ENCODE results near the gene SIGLEC6.

The SIGLEC6 gene

GRCh38 chr19:51548213-51548651, 16.8 kb upstream of the SIGLEC6 start:
- TF ChIP-seq ZFX (IDR thresholded peaks at IDR 0.05) (no peak), CTCF (conservative IDR thresholded peaks at IDR 0.05) (no peak)
- H3K27ac ChIP-seq = no peak overlapping the region

DNA sequence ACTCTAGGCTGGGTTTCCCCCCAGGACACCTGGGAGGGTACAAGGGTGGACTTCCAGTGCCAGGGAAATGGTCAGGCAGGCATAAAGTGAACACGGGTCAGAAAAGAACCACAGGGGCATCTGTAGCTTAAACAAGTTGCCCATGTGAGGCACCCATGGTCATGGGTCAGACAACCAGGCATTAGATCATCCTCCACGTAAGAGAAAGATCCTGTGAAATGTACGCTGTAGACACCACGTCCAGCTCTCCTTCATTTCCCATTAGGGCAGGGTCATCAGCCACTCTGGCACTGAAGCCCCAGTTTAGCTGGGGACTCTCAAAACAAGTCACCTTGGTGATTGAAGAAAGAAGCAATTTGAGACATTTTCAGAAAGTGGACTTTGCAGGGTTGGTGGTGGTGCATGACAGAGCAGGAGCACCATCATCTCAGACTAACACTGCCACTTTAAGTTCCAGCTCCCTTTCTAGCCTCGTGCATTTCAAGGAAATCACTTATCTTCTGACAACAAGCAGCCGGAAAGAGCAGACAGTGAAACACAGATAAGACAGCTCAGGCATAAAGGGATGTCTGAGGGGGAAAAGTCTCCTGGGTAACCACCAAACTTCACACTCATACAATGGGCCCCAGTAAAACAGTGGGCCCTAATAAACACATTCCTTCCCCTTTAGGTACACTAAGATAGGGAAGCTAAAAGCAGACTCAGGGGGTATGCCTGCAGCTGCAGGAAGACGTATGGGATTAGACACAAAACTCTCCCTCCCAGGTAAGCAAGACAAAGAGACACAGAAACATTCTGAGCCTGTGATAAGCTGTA, 16.1 kb upstream of the SIGLEC6 start:
- no peak overlapping the region for H3K27ac ChIP-seq
- TF ChIP-seq CTCF (conservative IDR thresholded peaks at IDR 0.05) (no peak), ZFX (IDR thresholded peaks at IDR 0.05) (no peak)

- no peak overlapping the region for H3K27ac ChIP-seq
- TF ChIP-seq ZFX (IDR thresholded peaks at IDR 0.05) = no peak
- TF ChIP-seq CTCF (conservative IDR thresholded peaks at IDR 0.05) = no peak
Observed at GRCh38 chr19:51546650-51547396, 15.4 kb upstream of the SIGLEC6 start.

DNA sequence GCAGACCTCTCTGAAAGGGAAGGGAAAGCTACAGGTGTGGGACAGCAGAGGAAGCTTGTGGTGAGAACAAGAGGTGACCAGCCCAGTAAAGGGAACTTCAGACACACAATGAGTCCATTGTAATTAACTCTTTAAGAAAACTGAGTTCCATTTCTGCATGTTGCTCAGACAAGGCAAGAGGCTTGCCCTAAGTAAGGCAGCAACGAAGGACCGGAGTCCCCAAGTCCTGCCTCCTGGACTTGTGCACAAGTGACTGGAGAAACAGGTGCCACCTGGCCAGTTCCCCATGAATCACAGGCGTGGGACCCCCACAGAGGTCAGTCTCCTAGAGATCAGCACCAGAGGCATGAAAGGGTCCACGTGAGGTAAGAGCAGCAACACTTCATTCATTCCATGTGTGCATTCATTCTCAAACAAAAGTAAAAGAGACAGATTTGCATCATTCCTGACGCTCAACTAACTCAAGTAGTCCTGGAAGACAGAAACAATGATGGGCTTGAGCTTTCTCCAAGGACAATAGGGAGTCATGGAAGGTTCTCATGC, 14.7 kb upstream of the SIGLEC6 start:
- no peak for TF ChIP-seq ZFX (IDR thresholded peaks at IDR 0.05)
- TF ChIP-seq CTCF (conservative IDR thresholded peaks at IDR 0.05) = no peak
- no peak overlapping the region for H3K27ac ChIP-seq

- TF ChIP-seq ZFX (IDR thresholded peaks at IDR 0.05) = no peak
- TF ChIP-seq CTCF (conservative IDR thresholded peaks at IDR 0.05) = no peak
- no peak overlapping the region for H3K27ac ChIP-seq
Observed at GRCh38 chr19:51544038-51544437, 12.6 kb upstream of the SIGLEC6 start.

GRCh38 chr19:51542699-51543098, 11.2 kb upstream of the SIGLEC6 start:
- no peak overlapping the region for H3K27ac ChIP-seq
- no peak for TF ChIP-seq CTCF (conservative IDR thresholded peaks at IDR 0.05)
- TF ChIP-seq ZFX (IDR thresholded peaks at IDR 0.05) = no peak

Data from C4-2B (cell line).